GM12892 (cell line): ENCODE data around the gene PLAU.

ENCODE experiments used
- POLR2A ChIP-seq: IDR thresholded peaks from 2 replicates; pipeline ENCODE4 v1.6.1; 2011; ENCODE audit warnings: low read depth, low read length, control low read depth
- POLR2AphosphoS5 ChIP-seq: IDR thresholded peaks from 2 replicates; pipeline ENCODE4 v1.6.1; 2011; ENCODE audit warnings: low read depth, low read length, control low read depth

DNA sequence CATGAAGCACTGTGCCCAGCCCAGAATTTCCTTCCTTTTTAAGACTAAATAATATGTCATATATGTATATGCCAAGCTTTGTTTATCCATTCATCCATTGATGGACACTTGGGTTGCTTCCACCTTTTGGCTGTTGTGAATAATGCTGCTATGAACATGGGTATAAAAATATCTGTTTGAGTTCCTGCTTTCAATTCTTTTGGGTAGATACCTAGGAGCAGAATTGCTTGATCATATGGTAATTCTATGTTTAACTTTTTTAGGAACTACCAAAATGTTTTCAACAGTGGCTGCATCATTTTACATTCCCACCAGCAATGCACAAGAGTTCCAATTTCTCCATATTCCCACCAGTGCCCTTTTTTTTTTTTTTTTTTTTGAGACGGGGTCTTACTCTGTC, 13.2 kb upstream of the PLAU start:
- TF ChIP-seq POLR2A, result no peak
- TF ChIP-seq POLR2AphosphoS5, result no peak
